Lung (tissue), 12 donors: ENCODE data around the gene ADK. TPM values are rescaled to one million over a fixed set of nuclear protein-coding genes. Genes with fewer than 3 reads are reported as not detected.
"Not testable (repeated sequence)": the region's sequence is repeated elsewhere in the genome, so short reads cannot be mapped to it uniquely, and the experiment has no call there.

ENCODE experiments used
- ATAC-seq: fragments of 200-7000 bp; cut with Tn5 transposase; one replicate; pipeline ENCODE4 v1.9.1; 2020; ENCODE audit warnings: moderate number of reproducible peaks; ENCODE audit not compliant: insufficient read depth, low FRiP score
- DNase-seq, 3 donors: peaks; one replicate each; pipeline ENCODE4 v3.0.0-alpha.2; 2013 to 2017
- H3K27ac ChIP-seq, 2 donors: one replicate each; pipeline ENCODE4 v1.5.1; 2013; ENCODE audit warnings: mild to moderate bottlenecking in 2 of 2, moderate library complexity in 2 of 2, control low read depth in 1 of 2, inconsistent platforms in 1 of 2, low read depth in 1 of 2, low read length in 1 of 2
- H3K27me3 ChIP-seq, 3 donors: one replicate each; pipeline ENCODE4 v1.5.1; 2013; ENCODE audit warnings: low read length in 2 of 3; ENCODE audit not compliant: control insufficient read depth in 3 of 3, insufficient read depth in 3 of 3
- H3K36me3 ChIP-seq, 4 donors: one replicate each; pipeline ENCODE4 v1.5.1; 2013; ENCODE audit warnings: low read length in 4 of 4, mild to moderate bottlenecking in 1 of 4, moderate library complexity in 1 of 4; ENCODE audit not compliant: control insufficient read depth in 4 of 4, insufficient read depth in 4 of 4
- H3K4me1 ChIP-seq, 5 donors: one replicate each; pipeline ENCODE4 v1.5.1; 2013; ENCODE audit warnings: low read length in 5 of 5, mild to moderate bottlenecking in 2 of 5, moderate library complexity in 1 of 5; ENCODE audit not compliant: control insufficient read depth in 5 of 5, insufficient read depth in 5 of 5
- H3K4me3 ChIP-seq: one replicate; pipeline ENCODE4 v1.5.1; 2013; ENCODE audit warnings: mild to moderate bottlenecking, control low read depth, moderate library complexity
- H3K9ac ChIP-seq, 2 donors: one replicate each; pipeline ENCODE4 v1.5.1; 2013; ENCODE audit warnings: low read length in 2 of 2, control low read depth in 1 of 2; ENCODE audit not compliant: insufficient read depth in 1 of 2
- H3K9me3 ChIP-seq, 4 donors: one replicate each; pipeline ENCODE4 v1.5.1; 2013; ENCODE audit warnings: low read length in 3 of 4, mild to moderate bottlenecking in 1 of 4, moderate library complexity in 1 of 4; ENCODE audit not compliant: control insufficient read depth in 4 of 4, insufficient read depth in 3 of 4
- WGBS, 2 donors: extraction: QIAGEN DNeasy Blood & Tissue Kit; methylation state at CpG; one replicate each; pipeline ENCODE4 v1.1.7; 2013; 5-methylcytosine and 5-hydroxymethylcytosine counted together
- polyA plus RNA-seq, 2 donors: library from polyadenylated mRNA; stranded (reverse); fragments of 200-250 nt; gene quantifications; one replicate each; pipeline ENCODE4 v1.2.1, GENCODE V29; 2013
- total RNA-seq, 2 donors: library from RNA; depleted of rRNA in 1 of 2; stranded (reverse); fragments of >200 nt in 1 of 2; gene quantifications; one replicate each; pipeline ENCODE4 v1.2.1, GENCODE V29; 2014 to 2021
- TF ChIP-seq, protein P1 (sequence below): IDR thresholded peaks from 2 replicates; pipeline ENCODE4 v1.5.1; 2012; ENCODE audit warnings: mild to moderate bottlenecking; ENCODE audit errors: control extremely low read depth, extremely low read depth
- donor health status: control.
- donor health status: control.
- donor health status: Bipolar disorder and iron deficiency.
- donor health status: healthy.
- donor health status: DM: yes; HTN: yes; CAD: no.

Gene ADK
- total and polyA plus RNA-seq, 4 donors: 31.6 to 82.3 (median 42.9) TPM

DNA sequence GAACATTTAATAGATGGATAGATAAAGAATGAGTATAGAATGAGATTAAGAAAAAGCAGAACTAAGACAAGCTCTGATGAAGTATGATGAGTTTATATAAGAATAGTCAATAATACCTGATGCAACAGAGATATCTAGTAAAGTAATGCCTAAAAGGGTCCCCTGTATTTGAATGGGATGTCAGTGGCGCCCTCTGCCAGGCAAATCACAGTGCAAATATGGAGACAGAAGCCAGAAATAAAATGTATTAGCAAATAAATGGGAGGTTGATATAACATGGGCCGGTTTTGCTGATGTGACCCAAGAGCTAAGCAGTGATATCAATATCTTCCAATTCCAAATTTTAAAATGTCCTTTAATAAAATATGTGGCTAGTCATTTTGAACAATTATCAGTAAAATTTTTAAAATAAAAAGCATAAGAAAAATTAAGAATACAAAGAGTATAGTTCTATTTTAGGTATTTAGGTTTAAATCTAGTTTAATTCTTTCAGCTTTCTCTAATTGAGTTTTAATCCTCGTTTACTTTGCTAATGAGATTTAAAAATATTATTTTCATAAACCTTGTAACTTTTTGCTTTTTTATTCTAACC, 62.6 kb downstream of the ADK start:
- Histone ChIP-seq H3K4me3 (no peak overlapping the region), H3K36me3 (no peaks in the 10 kb centered on the region), H3K9ac (no peak overlapping the region), H3K27ac (no peak overlapping the region), H3K4me1 (peaks cover 0 to 6% (median 0%) of the 10 kb centered on the region in 5 donors), H3K27me3 (no peaks in the 10 kb centered on the region), H3K9me3 (no peaks in the 10 kb centered on the region)
- WGBS, 2 donors: 78% methylated on average over 3 of the region's 3 CpGs
- TF ChIP-seq, protein P1, sequence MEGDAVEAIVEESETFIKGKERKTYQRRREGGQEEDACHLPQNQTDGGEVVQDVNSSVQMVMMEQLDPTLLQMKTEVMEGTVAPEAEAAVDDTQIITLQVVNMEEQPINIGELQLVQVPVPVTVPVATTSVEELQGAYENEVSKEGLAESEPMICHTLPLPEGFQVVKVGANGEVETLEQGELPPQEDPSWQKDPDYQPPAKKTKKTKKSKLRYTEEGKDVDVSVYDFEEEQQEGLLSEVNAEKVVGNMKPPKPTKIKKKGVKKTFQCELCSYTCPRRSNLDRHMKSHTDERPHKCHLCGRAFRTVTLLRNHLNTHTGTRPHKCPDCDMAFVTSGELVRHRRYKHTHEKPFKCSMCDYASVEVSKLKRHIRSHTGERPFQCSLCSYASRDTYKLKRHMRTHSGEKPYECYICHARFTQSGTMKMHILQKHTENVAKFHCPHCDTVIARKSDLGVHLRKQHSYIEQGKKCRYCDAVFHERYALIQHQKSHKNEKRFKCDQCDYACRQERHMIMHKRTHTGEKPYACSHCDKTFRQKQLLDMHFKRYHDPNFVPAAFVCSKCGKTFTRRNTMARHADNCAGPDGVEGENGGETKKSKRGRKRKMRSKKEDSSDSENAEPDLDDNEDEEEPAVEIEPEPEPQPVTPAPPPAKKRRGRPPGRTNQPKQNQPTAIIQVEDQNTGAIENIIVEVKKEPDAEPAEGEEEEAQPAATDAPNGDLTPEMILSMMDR: peak; percentile 34
- peak; percentile 26 to 52 (median 45) for DNase-seq
- no peak for ATAC-seq

DNA sequence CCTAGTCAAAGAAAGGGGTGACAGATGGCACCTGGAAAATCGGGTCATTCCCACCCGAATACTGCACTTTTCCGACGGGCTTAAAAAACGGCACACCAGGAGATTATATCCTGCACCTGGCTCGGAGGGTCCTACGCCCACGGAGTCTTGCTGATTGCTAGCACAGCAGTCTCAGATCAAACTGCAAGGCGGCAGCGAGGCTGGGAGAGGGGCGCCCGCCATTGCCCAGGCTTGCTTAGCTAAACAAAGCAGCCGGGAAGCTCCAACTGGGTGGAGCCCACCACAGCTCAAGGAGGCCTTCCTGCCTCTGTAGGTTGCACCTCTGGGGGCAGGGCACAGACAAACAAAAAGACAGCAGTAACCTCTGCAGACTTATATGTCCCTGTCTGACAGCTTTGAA, 66.1 kb downstream of the ADK start:
- not testable (repeated sequence) for H3K9me3 ChIP-seq, DNase-seq, H3K27ac ChIP-seq, H3K9ac ChIP-seq, H3K4me3 ChIP-seq, ATAC-seq, H3K36me3 ChIP-seq, H3K4me1 ChIP-seq, H3K27me3 ChIP-seq
- WGBS, 2 donors: 96 to 98% methylated on average over 13 of the region's 13 CpGs

DNA sequence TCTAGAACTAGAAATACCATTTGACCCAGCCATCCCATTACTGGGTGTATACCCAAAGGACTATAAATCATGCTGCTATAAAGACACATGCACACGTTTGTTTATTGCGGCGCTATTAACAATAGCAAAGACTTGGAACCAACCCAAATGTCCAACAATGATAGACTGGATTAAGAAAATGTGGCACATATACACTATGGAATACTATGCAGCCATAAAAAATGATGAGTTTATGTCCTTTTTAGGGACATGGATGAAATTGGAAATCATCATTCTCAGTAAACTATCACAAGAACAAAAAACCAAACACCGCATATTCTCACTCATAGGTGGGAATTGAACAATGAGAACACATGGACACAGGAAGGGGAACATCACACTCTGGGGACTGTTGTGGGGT, 71.4 kb downstream of the ADK start:
- not testable (repeated sequence) for H3K36me3 ChIP-seq, H3K9me3 ChIP-seq, H3K4me1 ChIP-seq, H3K9ac ChIP-seq, H3K27ac ChIP-seq, H3K27me3 ChIP-seq, H3K4me3 ChIP-seq, DNase-seq, ATAC-seq
- 91 to 96% methylated on average over 3 to 4 of the region's 4 CpGs for WGBS, 2 donors

DNA sequence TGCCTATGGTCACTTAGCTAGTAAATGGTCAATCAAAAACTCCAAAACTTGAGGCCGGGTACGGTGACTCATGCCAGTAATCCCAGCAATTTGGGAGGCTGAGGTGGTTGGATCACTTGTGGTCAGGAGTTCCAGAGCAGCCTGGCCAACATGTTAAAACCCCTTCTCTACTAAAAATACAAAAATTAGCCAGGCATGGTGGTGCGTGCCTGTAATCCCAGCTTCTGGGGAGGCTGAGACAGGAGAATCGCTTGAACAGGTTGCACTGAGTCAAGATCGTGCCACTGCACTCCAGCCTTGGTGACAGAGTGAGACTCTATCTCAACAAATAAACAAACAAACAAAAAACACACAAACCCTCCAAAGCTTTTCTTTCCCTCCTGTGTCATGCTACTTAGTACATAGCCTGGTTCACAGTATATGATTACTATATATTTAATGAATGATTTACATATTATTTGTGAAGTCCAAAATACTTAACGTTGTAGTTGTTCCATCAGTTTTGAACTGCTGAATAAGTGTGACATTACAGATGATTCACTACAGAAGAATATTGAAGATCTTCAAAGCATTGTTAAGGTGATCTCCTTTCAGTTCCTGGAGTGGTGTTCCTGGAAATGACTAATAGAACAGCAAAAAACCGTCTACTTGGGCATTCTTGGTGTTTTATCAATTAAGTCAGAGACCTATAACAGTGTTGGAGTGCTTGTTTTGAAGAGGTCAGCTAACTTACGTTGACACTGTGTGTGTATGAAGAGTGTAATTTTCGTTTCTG, 72.9 kb downstream of the ADK start:
- no peak for ATAC-seq
- no peaks in the 10 kb centered on the region for H3K4me1 ChIP-seq
- H3K4me3 ChIP-seq: no peak overlapping the region
- no peaks in the 10 kb centered on the region for H3K27me3 ChIP-seq
- no peak overlapping the region for H3K27ac ChIP-seq
- 79 to 88% methylated on average over 9 of the region's 9 CpGs for WGBS, 2 donors
- no peaks in the 10 kb centered on the region for H3K9me3 ChIP-seq
- H3K36me3 ChIP-seq: no peaks in the 10 kb centered on the region
- TF ChIP-seq, protein P1: no peak
- H3K9ac ChIP-seq: no peak overlapping the region
- no peak for DNase-seq
